Activated T-cell treated with anti-CD3 and anti-CD28 coated beads, Interleukin-2, amount 50 U/mL, for 24 hours (primary cell): ENCODE measurements around the gene PCBD1.
"Not testable (repeated sequence)": the region's sequence is repeated elsewhere in the genome, so short reads cannot be mapped to it uniquely, and the experiment has no call there.

Experiments used
- DNase-seq: peaks from one replicate; pipeline ENCODE4 v3.0.0-alpha.2; 2020
- H3K27ac Mint-ChIP-seq: 2 replicates; pipeline ENCODE4 v1.8.0; 2020; ENCODE audit warnings: mild to moderate bottlenecking, mixed read lengths
- H3K27me3 Mint-ChIP-seq: 2 replicates; pipeline ENCODE4 v1.8.0; 2020; ENCODE audit warnings: mixed read lengths
- H3K36me3 Mint-ChIP-seq: 2 replicates; pipeline ENCODE4 v1.8.0; 2020; ENCODE audit warnings: low read depth, mixed read lengths
- H3K4me1 Mint-ChIP-seq: 2 replicates; pipeline ENCODE4 v1.8.0; 2020; ENCODE audit warnings: low read depth, mixed read lengths
- H3K4me3 Mint-ChIP-seq: 2 replicates; pipeline ENCODE4 v1.8.0; 2020; ENCODE audit warnings: mild to moderate bottlenecking, moderate library complexity, mixed read lengths
- H3K9me3 Mint-ChIP-seq: 2 replicates; pipeline ENCODE4 v1.8.0; 2020; ENCODE audit warnings: mixed read lengths

PCBD1 gene

GRCh38 chr10:70925377-70926225, 37.2 kb upstream of the PCBD1 start:
- peaks cover 16% of the 10 kb centered on the region for H3K27me3 Mint-ChIP-seq

GRCh38 chr10:70923696-70924095, 35.3 kb upstream of the PCBD1 start:
- no peak overlapping the region for H3K27ac Mint-ChIP-seq
- peaks cover 23% of the 10 kb centered on the region for H3K27me3 Mint-ChIP-seq
- H3K4me3 Mint-ChIP-seq: no peak overlapping the region
- peaks cover 2% of the 10 kb centered on the region for H3K4me1 Mint-ChIP-seq
- no peaks in the 10 kb centered on the region for H3K36me3 Mint-ChIP-seq
- DNase-seq: no peak
- H3K9me3 Mint-ChIP-seq: no peaks in the 10 kb centered on the region

More at GRCh38 chr10:70925377-70926225, 37.2 kb upstream of the PCBD1 start:
- Mint-ChIP-seq H3K36me3 (no peaks in the 10 kb centered on the region), H3K4me1 (peaks cover 2% of the 10 kb centered on the region), H3K9me3 (no peaks in the 10 kb centered on the region), H3K4me3 (no peak overlapping the region), H3K27ac (no peak overlapping the region)
- peak; percentile 77 for DNase-seq

DNA sequence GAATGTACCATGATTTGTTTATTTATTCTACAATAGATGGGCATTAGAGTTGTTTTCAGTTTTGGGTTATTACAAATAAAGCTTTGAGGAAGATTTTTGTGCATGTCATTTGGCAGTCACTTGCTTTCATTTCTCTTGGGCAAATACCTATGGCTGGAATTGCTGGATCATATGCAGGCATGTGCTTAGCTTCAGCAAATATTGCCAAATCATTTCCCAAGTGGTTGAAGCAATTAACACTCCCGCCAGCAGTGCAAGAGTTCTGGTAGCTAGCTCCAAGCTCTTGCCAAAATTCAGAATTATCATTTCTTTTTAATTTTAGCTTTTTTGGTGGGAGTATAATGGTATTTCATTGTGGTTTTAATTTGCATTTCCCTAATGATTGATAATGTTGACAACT, 32.9 kb upstream of the PCBD1 start:
- H3K27me3 Mint-ChIP-seq: peaks cover 31% of the 10 kb centered on the region
- H3K9me3 Mint-ChIP-seq: no peaks in the 10 kb centered on the region
- H3K27ac Mint-ChIP-seq: no peak overlapping the region
- H3K36me3 Mint-ChIP-seq: no peaks in the 10 kb centered on the region
- peaks cover 2% of the 10 kb centered on the region for H3K4me1 Mint-ChIP-seq
- no peak overlapping the region for H3K4me3 Mint-ChIP-seq
- DNase-seq: no peak

GRCh38 chr10:70920519-70920918, 32.2 kb upstream of the PCBD1 start:
- Mint-ChIP-seq H3K36me3 (no peaks in the 10 kb centered on the region), H3K27ac (no peak overlapping the region), H3K27me3 (peaks cover 34% of the 10 kb centered on the region), H3K9me3 (no peaks in the 10 kb centered on the region), H3K4me3 (no peak overlapping the region), H3K4me1 (peaks cover 2% of the 10 kb centered on the region)
- no peak for DNase-seq

- H3K9me3 Mint-ChIP-seq, H3K36me3 Mint-ChIP-seq, H3K4me1 Mint-ChIP-seq, H3K4me3 Mint-ChIP-seq, H3K27ac Mint-ChIP-seq, DNase-seq: not testable (repeated sequence)
- peaks cover 35% of the 10 kb centered on the region for H3K27me3 Mint-ChIP-seq
Observed at GRCh38 chr10:70919906-70920305, 31.5 kb upstream of the PCBD1 start.

DNA sequence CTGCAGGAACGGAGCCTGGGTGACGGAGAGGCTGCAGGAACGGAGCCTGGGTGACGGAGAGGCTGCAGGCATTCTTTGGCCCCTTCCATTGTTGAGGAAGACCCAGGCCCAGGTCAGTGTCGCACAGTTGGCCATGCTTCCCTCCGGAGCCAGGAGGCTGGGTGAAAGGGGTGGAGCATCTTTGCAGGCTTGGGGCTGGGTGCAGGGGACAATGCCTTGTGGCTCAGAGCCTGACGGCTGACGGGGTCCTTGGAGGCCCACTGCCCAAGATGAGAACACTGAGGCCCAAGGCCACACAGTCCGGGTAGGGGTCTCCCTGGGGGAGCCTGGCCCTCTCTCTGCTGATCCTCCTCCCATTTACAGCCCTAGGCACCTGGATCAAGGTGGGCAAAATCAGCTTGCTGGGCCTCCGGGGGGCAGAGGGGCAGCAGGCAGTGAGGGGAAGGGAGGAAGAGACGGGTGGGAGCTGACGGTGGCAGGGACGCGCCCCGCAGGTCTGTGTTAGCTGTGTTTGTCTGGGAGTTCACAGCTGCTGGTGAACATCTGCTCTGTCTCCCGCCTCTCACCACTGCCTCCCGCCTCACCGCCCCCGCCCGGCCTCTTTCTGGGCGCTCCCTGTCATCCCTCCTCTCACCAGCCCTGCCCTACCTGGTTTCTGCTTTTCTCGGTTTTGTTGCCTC, 30.6 kb upstream of the PCBD1 start:
- Mint-ChIP-seq H3K4me1 (no peaks in the 10 kb centered on the region), H3K9me3 (no peaks in the 10 kb centered on the region), H3K27ac (no peak overlapping the region), H3K4me3 (no peak overlapping the region), H3K36me3 (no peaks in the 10 kb centered on the region), H3K27me3 (peaks cover 31% of the 10 kb centered on the region)
- no peak for DNase-seq

- DNase-seq: no peak
- Mint-ChIP-seq H3K4me3 (no peak overlapping the region), H3K27ac (no peak overlapping the region), H3K36me3 (no peaks in the 10 kb centered on the region), H3K4me1 (no peaks in the 10 kb centered on the region), H3K27me3 (peaks cover 28% of the 10 kb centered on the region), H3K9me3 (no peaks in the 10 kb centered on the region)
Observed at GRCh38 chr10:70917635-70918034, 29.3 kb upstream of the PCBD1 start.

- Mint-ChIP-seq H3K36me3 (no peaks in the 10 kb centered on the region), H3K27me3 (peaks cover 28% of the 10 kb centered on the region), H3K4me1 (no peaks in the 10 kb centered on the region), H3K9me3 (no peaks in the 10 kb centered on the region), H3K4me3 (no peak overlapping the region), H3K27ac (no peak overlapping the region)
- DNase-seq: no peak
Observed at GRCh38 chr10:70917226-70917625, 28.9 kb upstream of the PCBD1 start.

GRCh38 chr10:70916241-70916640, 27.9 kb upstream of the PCBD1 start:
- H3K36me3 Mint-ChIP-seq: no peaks in the 10 kb centered on the region
- no peaks in the 10 kb centered on the region for H3K9me3 Mint-ChIP-seq
- DNase-seq: no peak
- H3K27me3 Mint-ChIP-seq: peaks cover 22% of the 10 kb centered on the region
- H3K27ac Mint-ChIP-seq: no peak overlapping the region
- no peak overlapping the region for H3K4me3 Mint-ChIP-seq
- H3K4me1 Mint-ChIP-seq: no peaks in the 10 kb centered on the region

DNA sequence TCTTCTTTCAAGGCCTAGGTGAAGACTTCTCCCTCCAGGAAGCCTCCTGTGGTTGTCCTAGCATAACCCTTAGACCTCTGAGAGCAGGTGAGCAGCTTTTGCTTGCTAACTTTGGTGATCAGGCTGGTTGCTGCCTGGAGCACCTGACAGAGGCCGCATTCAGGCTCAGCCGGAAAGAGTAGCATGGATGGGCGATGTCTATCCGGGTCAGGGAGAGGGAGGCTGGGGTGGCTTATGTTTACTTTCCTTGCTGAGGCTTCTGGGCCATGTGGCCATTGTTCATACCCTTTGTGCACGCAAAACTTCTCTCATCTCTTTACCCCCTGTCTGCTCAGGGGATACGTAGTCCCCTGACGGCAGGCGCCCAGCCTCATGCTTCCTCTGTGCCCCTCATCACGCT, 27.4 kb upstream of the PCBD1 start:
- DNase-seq: no peak
- peak overlapping the region; percentile 61 for H3K27ac Mint-ChIP-seq
- no peak overlapping the region for H3K4me3 Mint-ChIP-seq
- no peaks in the 10 kb centered on the region for H3K36me3 Mint-ChIP-seq
- no peaks in the 10 kb centered on the region for H3K4me1 Mint-ChIP-seq
- H3K9me3 Mint-ChIP-seq: no peaks in the 10 kb centered on the region
- H3K27me3 Mint-ChIP-seq: peaks cover 19% of the 10 kb centered on the region

GRCh38 chr10:70915206-70915605, 26.8 kb upstream of the PCBD1 start:
- DNase-seq: no peak
- no peaks in the 10 kb centered on the region for H3K4me1 Mint-ChIP-seq
- H3K9me3 Mint-ChIP-seq: no peaks in the 10 kb centered on the region
- H3K36me3 Mint-ChIP-seq: no peaks in the 10 kb centered on the region
- H3K4me3 Mint-ChIP-seq: no peak overlapping the region
- H3K27ac Mint-ChIP-seq: no peak overlapping the region
- H3K27me3 Mint-ChIP-seq: peaks cover 18% of the 10 kb centered on the region

DNA sequence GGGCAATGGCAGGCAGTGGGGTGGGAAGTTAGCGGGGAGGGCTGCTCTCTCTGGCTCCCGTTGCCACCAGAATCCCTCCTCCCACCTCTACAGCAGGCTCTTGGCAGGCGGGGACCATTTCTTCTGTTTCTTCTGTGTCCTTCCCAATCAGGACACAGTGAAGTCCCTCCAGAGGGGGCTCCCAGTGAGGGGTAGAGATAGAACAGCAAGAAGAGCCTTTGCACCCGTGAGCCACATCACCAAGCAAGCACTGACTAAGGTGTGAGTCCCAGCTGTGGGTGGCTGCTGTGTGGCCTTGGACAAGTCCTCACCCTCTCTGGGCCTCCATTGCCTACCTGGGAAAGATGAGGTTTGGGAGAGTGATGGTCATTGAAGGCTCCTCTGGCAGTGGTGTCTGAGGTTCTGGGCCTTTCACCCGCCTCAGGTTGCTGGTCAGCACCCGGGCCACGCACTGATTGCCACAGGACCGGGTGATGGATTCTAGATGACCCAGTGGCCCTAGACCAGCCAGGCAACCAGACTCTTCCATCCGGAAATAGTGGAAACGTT, 26.0 kb upstream of the PCBD1 start:
- Mint-ChIP-seq H3K4me1 (no peaks in the 10 kb centered on the region), H3K27me3 (peaks cover 12% of the 10 kb centered on the region), H3K4me3 (no peak overlapping the region), H3K27ac (no peak overlapping the region), H3K9me3 (no peaks in the 10 kb centered on the region), H3K36me3 (no peaks in the 10 kb centered on the region)
- DNase-seq: no peak

DNA sequence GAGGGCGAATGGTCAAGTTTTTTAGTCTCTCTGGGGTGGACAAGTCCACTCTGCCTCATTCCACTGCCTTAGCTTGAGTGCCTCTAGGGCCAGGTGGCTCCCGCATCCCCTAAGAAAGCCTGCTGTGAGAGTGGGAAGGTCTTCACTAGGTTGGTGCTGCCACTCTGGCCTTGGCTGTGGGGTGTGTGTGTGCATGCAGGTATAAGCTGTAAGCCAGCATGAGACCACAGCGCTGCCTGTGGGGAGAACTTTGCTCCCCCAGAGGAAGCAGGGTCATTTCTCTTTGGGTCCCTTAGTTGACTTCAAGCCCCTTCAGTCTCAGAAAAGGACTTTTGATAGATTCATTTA, 25.5 kb upstream of the PCBD1 start:
- Mint-ChIP-seq H3K36me3 (no peaks in the 10 kb centered on the region), H3K9me3 (no peaks in the 10 kb centered on the region), H3K4me3 (no peak overlapping the region), H3K4me1 (no peaks in the 10 kb centered on the region), H3K27me3 (peaks cover 12% of the 10 kb centered on the region), H3K27ac (no peak overlapping the region)
- DNase-seq: no peak

- no peaks in the 10 kb centered on the region for H3K36me3 Mint-ChIP-seq
- no peak for DNase-seq
- H3K4me1 Mint-ChIP-seq: no peaks in the 10 kb centered on the region
- H3K4me3 Mint-ChIP-seq: no peak overlapping the region
- peaks cover 12% of the 10 kb centered on the region for H3K27me3 Mint-ChIP-seq
- no peak overlapping the region for H3K27ac Mint-ChIP-seq
- no peaks in the 10 kb centered on the region for H3K9me3 Mint-ChIP-seq
Observed at GRCh38 chr10:70913191-70913892, 25.0 kb upstream of the PCBD1 start.

GRCh38 chr10:70912556-70912955, 24.2 kb upstream of the PCBD1 start:
- H3K27me3 Mint-ChIP-seq: peaks cover 7% of the 10 kb centered on the region
- DNase-seq: no peak
- no peak overlapping the region for H3K27ac Mint-ChIP-seq
- no peaks in the 10 kb centered on the region for H3K9me3 Mint-ChIP-seq
- H3K36me3 Mint-ChIP-seq: no peaks in the 10 kb centered on the region
- no peak overlapping the region for H3K4me3 Mint-ChIP-seq
- H3K4me1 Mint-ChIP-seq: no peaks in the 10 kb centered on the region
